A673 (cell line): ENCODE measurements around the gene BCL2L2. TPM values are rescaled to one million over a fixed set of nuclear protein-coding genes. Genes with fewer than 3 reads are reported as not detected.

Experiments used
- BruUV-seq: library from RNA; stranded (reverse); fragments of 400-500 nt; replicated peaks from 2 replicates; lab custom pipeline; 2021; lab: Mats Ljungman, UMichigan
- CTCF ChIA-PET: fragments of 300-600 bp; sonication (Branson Sonifier 250); formaldehyde crosslinking; loops from one replicate; lab custom pipeline; 2022; ENCODE audit warnings: antibody characterized with exemption; lab: Charles Lee
- POLR2A ChIA-PET: fragments of 300-600 bp; sonication (Branson Sonifier 250); formaldehyde crosslinking; loops from one replicate; lab custom pipeline; 2022; ENCODE audit warnings: antibody characterized with exemption; ENCODE audit not compliant: low non-redundant PET; lab: Charles Lee
- DNase-seq: peaks from one replicate; pipeline ENCODE4 v3.0.0-alpha.2; 2015; ENCODE audit warnings: low spot score
- H3K27ac ChIP-seq: fragments of 200-600 bp; sonication (generic); 2 replicates; pipeline ENCODE4 v1.5.1; 2016; ENCODE audit warnings: mixed run types, low read depth, mild to moderate bottlenecking, mixed read lengths, antibody characterized with exemption, low read length; ENCODE audit not compliant: poor library complexity, severe bottlenecking
- H3K27me3 ChIP-seq: fragments of 200-600 bp; sonication (generic); replicated peaks from 2 replicates; pipeline ENCODE4 v1.6.1; 2017; ENCODE audit warnings: mixed run types, low read depth, mild to moderate bottlenecking, mixed read lengths, antibody characterized with exemption, low read length; ENCODE audit not compliant: insufficient read depth, poor library complexity
- H3K36me3 ChIP-seq: fragments of 200-600 bp; sonication (generic); 2 replicates; pipeline ENCODE4 v1.6.1; 2016; ENCODE audit warnings: mixed run types, mild to moderate bottlenecking, mixed read lengths, antibody characterized with exemption, low read length; ENCODE audit not compliant: insufficient read depth, poor library complexity, severe bottlenecking
- H3K4me1 ChIP-seq: fragments of 200-600 bp; sonication (generic); 2 replicates; pipeline ENCODE4 v1.6.1; 2017; ENCODE audit warnings: mixed run types, mild to moderate bottlenecking, mixed read lengths, antibody characterized with exemption, low read length; ENCODE audit not compliant: insufficient read depth, poor library complexity, severe bottlenecking
- H3K4me3 ChIP-seq: fragments of 200-600 bp; sonication (generic); 2 replicates; pipeline ENCODE4 v1.5.1; 2016; ENCODE audit warnings: low read depth, mixed run types, mild to moderate bottlenecking, mixed read lengths, low read length; ENCODE audit not compliant: poor library complexity, severe bottlenecking
- H3K9me3 ChIP-seq: fragments of 200-600 bp; sonication (generic); 2 replicates; pipeline ENCODE4 v1.6.1; 2016; ENCODE audit warnings: mixed run types, low read depth, mild to moderate bottlenecking, mixed read lengths, antibody characterized with exemption, low read length; ENCODE audit not compliant: poor library complexity, severe bottlenecking
- EZH2 ChIP-seq: fragments of 200-600 bp; sonication (generic); IDR thresholded peaks from 2 replicates; pipeline ENCODE4 v1.6.1; 2017; ENCODE audit warnings: borderline replicate concordance, low read depth, mild to moderate bottlenecking, mixed read lengths, antibody characterized with exemption, low read length; ENCODE audit not compliant: poor library complexity, severe bottlenecking
- intact Hi-C: fragments of 100-400 bp; cut with micrococcal nuclease; formaldehyde crosslinking; loops from one replicate; pipeline ENCODE4 v1.10.0; 2022; ENCODE audit not compliant: unreplicated experiment
- total RNA-seq: library from RNA; stranded (reverse); gene quantifications from 2 replicates; pipeline ENCODE4 v1.2.3, GENCODE V29; 2021
- TF ChIP-seq, protein P1 (sequence below): fragments of 300-800, 200-600 bp; sonication (generic); conservative IDR thresholded peaks from 2 replicates; pipeline ENCODE4 v1.5.1; 2017; ENCODE audit warnings: low read depth, mild to moderate bottlenecking, antibody characterized with exemption, low read length, moderate library complexity, mixed read lengths

The BCL2L2 gene
- total RNA-seq, 1 experiment from 2014 or later, result 22.8 TPM

DNA sequence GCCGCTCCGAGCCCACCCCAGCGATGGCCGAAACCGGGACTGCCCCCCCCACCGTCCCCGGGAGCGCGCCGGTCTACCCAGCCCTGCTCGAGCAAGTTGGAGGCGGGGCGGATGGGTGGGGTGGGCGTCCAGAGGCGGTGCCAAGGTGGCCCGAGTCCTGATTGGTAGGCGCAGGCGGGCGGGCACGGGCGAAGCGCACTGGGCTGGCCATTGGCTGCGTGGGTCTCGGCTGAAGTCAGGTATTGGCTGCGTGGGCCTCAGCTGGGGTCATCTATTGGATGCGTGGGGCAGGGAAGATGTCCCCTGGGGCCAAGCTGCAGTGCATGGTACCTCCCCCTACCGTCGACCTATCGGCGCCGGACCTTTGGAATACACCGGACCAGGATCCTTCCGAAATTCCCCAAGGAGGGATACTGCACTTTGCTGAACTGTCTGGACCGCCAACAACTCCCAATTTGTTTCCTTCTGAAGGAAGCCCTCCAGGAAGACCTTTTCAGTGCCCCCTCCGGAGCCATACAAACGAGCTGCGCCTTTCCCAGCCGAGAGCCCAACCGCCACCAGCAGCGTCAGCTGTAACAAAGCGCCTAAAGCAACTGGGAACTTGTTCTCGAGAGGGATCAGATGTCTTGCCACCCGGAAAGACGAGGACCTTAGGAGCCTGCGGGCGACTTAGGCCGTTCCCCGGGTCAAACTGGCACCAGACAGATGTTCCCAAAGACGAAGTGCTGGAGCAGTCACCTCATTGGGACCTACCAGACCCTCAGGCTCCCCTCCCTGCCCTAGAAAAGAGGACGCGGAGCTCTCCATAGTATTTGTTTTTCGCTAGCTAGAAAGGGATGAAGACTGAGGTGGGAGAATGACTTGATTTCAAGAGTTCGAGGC is 20.4 kb upstream of the BCL2L2 start, which contains the start of gene HOMEZ:
TSS of gene HOMEZ (minus strand) at position 113 of the 882 bp plus-strand sequence. CDS start 180 bp downstream, outside the sequence.
- ChIA-PET POLR2A (no interaction called here), CTCF (interaction anchor here (0.5 to 1.2 kb wide), 5 partner anchors 9 to 217 kb away, joined by 3 to 8 read pairs (median 3); no protein-coding TSS in a partner anchor)
- H3K9me3 ChIP-seq, result no peaks in the 10 kb centered on the region
- peak within 1 kb of the TSS; percentile 98 for H3K4me3 ChIP-seq
- TF ChIP-seq EZH2, result no peak
- TF ChIP-seq, protein P1, sequence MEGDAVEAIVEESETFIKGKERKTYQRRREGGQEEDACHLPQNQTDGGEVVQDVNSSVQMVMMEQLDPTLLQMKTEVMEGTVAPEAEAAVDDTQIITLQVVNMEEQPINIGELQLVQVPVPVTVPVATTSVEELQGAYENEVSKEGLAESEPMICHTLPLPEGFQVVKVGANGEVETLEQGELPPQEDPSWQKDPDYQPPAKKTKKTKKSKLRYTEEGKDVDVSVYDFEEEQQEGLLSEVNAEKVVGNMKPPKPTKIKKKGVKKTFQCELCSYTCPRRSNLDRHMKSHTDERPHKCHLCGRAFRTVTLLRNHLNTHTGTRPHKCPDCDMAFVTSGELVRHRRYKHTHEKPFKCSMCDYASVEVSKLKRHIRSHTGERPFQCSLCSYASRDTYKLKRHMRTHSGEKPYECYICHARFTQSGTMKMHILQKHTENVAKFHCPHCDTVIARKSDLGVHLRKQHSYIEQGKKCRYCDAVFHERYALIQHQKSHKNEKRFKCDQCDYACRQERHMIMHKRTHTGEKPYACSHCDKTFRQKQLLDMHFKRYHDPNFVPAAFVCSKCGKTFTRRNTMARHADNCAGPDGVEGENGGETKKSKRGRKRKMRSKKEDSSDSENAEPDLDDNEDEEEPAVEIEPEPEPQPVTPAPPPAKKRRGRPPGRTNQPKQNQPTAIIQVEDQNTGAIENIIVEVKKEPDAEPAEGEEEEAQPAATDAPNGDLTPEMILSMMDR, result 0 out of 2 replicates have a peak, but pooled peaks have one; percentile 13
- peaks cover 6% of the 10 kb centered on the region for H3K4me1 ChIP-seq
- TSS peak; percentile 86 for BruUV-seq
- H3K27me3 ChIP-seq, result no peaks in the 10 kb centered on the region
- peak within 1 kb of the TSS; percentile 87 for H3K27ac ChIP-seq
- DNase-seq, result peak; percentile 99
- intact Hi-C loops, result no loop called here
- no peaks in the 10 kb centered on the region for H3K36me3 ChIP-seq

DNA sequence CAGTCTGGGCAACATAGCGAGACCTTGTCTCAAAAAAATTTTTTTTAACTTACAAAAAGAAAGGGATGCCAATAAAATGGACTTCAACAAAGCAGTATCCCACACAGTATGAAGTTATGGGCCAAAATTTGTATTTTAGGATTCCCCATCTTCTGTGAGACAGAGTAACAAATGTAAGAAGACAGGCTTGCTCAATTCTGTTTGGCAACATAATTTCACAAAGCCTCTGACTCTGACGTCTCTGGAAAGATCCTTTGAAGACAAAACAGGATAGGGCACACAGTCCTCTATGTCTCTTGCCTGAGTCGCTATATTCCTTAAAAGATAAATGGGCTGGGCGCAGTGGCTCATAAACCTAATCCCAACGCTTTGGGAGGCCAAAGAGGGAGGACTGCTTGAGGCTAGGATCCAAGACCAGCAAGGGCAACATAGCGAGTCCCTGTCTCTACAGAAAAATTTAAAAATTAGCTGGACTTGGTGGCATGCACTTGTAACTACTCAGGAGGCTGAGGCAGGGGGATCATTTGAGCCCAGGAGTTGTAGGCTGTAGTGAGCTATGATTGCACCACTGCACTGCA is 19.6 kb upstream of the BCL2L2 start:
- TF ChIP-seq, protein P1, result no peak
- no peak for TF ChIP-seq EZH2
- BruUV-seq, result no TSS peak
- Histone ChIP-seq H3K27ac (peak overlapping the region; percentile 78), H3K27me3 (no peaks in the 10 kb centered on the region), H3K4me1 (peaks cover 6% of the 10 kb centered on the region), H3K9me3 (no peaks in the 10 kb centered on the region), H3K4me3 (peak overlapping the region; percentile 98), H3K36me3 (no peaks in the 10 kb centered on the region)
- ChIA-PET CTCF (interaction anchor here (1.0 to 1.2 kb wide), 2 partner anchors 166 to 218 kb away, joined by 3 to 8 read pairs; no protein-coding TSS in a partner anchor), POLR2A (no interaction called here)
- intact Hi-C loops, result no loop called here
- DNase-seq, result no peak

DNA sequence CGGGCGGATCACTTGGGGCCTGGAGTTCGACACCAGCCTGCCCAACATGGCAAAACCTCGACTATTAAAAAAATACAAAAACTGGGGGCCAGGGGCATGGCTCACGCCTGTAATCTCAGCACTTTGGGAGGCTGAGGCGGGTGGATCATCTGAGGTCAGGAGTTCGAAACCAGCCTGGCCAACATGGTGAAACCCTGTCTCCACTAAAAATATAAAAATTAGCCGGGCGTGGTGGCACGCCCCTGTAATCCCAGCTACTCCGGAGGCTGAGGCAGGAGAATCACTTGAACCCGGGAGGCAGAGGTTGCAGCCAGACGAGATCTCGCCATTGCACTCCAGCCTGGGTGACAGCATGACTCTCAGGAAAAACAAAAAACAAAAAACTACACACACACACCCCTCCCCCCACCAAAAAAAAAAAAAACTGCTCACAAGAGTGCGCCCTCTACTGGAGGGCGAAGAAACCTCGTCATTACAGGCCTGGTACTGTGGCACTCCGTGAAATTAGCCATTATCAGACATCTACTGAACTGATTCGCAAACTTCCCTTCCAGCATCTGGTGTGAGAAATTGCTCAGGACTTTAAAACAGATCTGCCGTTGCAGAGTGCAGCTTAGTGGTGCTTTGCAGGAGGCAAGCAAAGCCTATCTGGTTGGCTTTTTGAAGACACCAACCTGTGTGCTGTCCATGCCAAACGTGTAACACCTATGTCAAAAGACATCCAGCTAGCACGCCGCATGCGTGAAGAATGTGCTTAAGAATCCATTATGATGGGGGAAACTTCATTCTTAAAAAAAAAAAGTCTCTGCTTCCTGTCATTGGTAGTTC is 11.7 kb upstream of the BCL2L2 start:
- ChIA-PET CTCF (interaction anchor here (0.7 to 1.0 kb wide), 2 partner anchors 9 to 66 kb away, joined by 3 read pairs; partner anchors contain the start of gene HOMEZ), POLR2A (no interaction called here)
- no TSS peak for BruUV-seq
- peak; percentile 81 for DNase-seq
- no peak for TF ChIP-seq EZH2
- TF ChIP-seq, protein P1, result peak; percentile 93
- H3K27me3 ChIP-seq, result no peaks in the 10 kb centered on the region
- intact Hi-C loops, result loop anchor here (10.0 kb wide), 1 partner anchor 170 kb away; no protein-coding TSS in a partner anchor
- H3K36me3 ChIP-seq, result peaks cover 3% of the 10 kb centered on the region
- H3K4me1 ChIP-seq, result peaks cover 14% of the 10 kb centered on the region
- H3K27ac ChIP-seq, result no peak overlapping the region
- no peak overlapping the region for H3K4me3 ChIP-seq
- no peaks in the 10 kb centered on the region for H3K9me3 ChIP-seq
